HCT116 (cell line): Measurements from ENCODE around the gene GRAMD2A. TPM values are rescaled to one million over a fixed set of nuclear protein-coding genes. Genes with fewer than 3 reads are reported as not detected.

Experiments used
- ATAC-seq: fragments of 200-7000 bp; cut with Tn5 transposase; 2 replicates; pipeline ENCODE4 v1.9.1; 2020; ENCODE audit warnings: mild to moderate bottlenecking, moderate library complexity
- BruUV-seq: library from RNA; stranded (reverse); fragments of 400-500 nt; replicated peaks from 2 replicates; lab custom pipeline; 2021; lab: Mats Ljungman, UMichigan
- CTCF ChIA-PET: fragments of 300-600 bp; sonication (Branson Sonifier 250); formaldehyde crosslinking; loops from one replicate; lab custom pipeline; 2021; ENCODE audit warnings: antibody characterized with exemption; lab: Charles Lee
- POLR2A ChIA-PET: fragments of 300-600, 350-600 bp; sonication (Branson Sonifier 250); formaldehyde crosslinking; loops from one replicate; lab custom pipeline; 2021; ENCODE audit warnings: antibody characterized with exemption; lab: Charles Lee
- RAD21 ChIA-PET, 2 experiments: fragments of 300-600 bp; sonication (Branson Sonifier 250); formaldehyde crosslinking; loops; one replicate each; lab custom pipeline; 2023; ENCODE audit warnings: low total read pairs in 2 of 2; ENCODE audit not compliant: uncharacterized antibody in 2 of 2, unreplicated experiment in 2 of 2, low non-redundant PET in 1 of 2; lab: Charles Lee
- DNase-seq: peaks from one replicate; pipeline ENCODE4 v3.0.0-alpha.2; 2010; ENCODE audit warnings: low read depth, low spot score
- H2AFZ ChIP-seq: fragments of 200-600 bp; shearing (Covaris generic), sonication (generic); 2 replicates; pipeline ENCODE4 v1.6.1; 2017; ENCODE audit warnings: low read depth, mixed run types, mixed read lengths, antibody characterized with exemption, low read length; ENCODE audit not compliant: poor library complexity, severe bottlenecking
- H3K27ac ChIP-seq: 2 replicates; pipeline ENCODE4 v1.5.1; 2012; ENCODE audit warnings: low read depth, low read length
- H3K27me3 ChIP-seq: fragments of 200-600 bp; sonication (generic); 2 replicates; pipeline ENCODE4 v1.6.1; 2016; ENCODE audit warnings: mixed run types, low read length, mixed read lengths; ENCODE audit not compliant: insufficient read depth
- H3K36me3 ChIP-seq, 2 experiments: fragments of 200-500 bp in 1 of 2; fragments of 200-600 bp in 1 of 2; sonication (Bioruptor generic) in 1 of 2; sonication (generic) in 1 of 2; 2 replicates each; pipeline versions ENCODE4 v1.5.1 to v1.6.1; 2014 to 2016; ENCODE audit warnings: low read length in 2 of 2, inconsistent platforms in 1 of 2, mixed read lengths in 1 of 2, mixed run types in 1 of 2; ENCODE audit not compliant: insufficient read depth in 2 of 2, control insufficient read depth in 1 of 2
- H3K4me1 ChIP-seq, 2 experiments: fragments of 200-600 bp in 1 of 2; sonication (generic) in 1 of 2; 2 replicates each; pipeline versions ENCODE4 v1.5.1 to v1.6.1; 2012 to 2017; ENCODE audit warnings: low read length in 2 of 2, inconsistent platforms in 1 of 2, mild to moderate bottlenecking in 1 of 2, mixed read lengths in 1 of 2, mixed run types in 1 of 2, moderate library complexity in 1 of 2; ENCODE audit not compliant: insufficient read depth in 2 of 2, control insufficient read depth in 1 of 2
- H3K4me2 ChIP-seq: fragments of 200-600 bp; sonication (generic); 2 replicates; pipeline ENCODE4 v1.6.1; 2017; ENCODE audit warnings: mixed run types, low read length, mixed read lengths
- H3K4me3 ChIP-seq, 2 experiments: fragments of 200-600 bp in 1 of 2; sonication (generic) in 1 of 2; replicated peaks in 1 of 2; 2 replicates each; pipeline ENCODE4 v1.5.1; 2011 to 2016; ENCODE audit warnings: low read length in 2 of 2, control low read depth in 1 of 2, low read depth in 1 of 2, mild to moderate bottlenecking in 1 of 2, mixed read lengths in 1 of 2, mixed run types in 1 of 2
- H3K79me2 ChIP-seq: fragments of 200-600 bp; sonication (generic); 2 replicates; pipeline ENCODE4 v1.6.1; 2017; ENCODE audit warnings: mild to moderate bottlenecking, mixed run types, low read length, moderate library complexity, mixed read lengths; ENCODE audit not compliant: insufficient read depth
- H3K9ac ChIP-seq: fragments of 200-600 bp; sonication (generic); 2 replicates; pipeline ENCODE4 v1.6.1; 2016; ENCODE audit warnings: low read length, mixed read lengths
- H3K9me2 ChIP-seq: fragments of 200-600 bp; sonication (generic), shearing (Covaris generic); 2 replicates; pipeline ENCODE4 v1.6.1; 2017; ENCODE audit warnings: mixed run types, mild to moderate bottlenecking, moderate library complexity; ENCODE audit not compliant: insufficient read depth
- H3K9me3 ChIP-seq, 2 experiments: fragments of 200-500 bp in 1 of 2; fragments of 200-600 bp in 1 of 2; sonication (Bioruptor generic) in 1 of 2; sonication (generic) in 1 of 2; 2 replicates each; pipeline ENCODE4 v1.6.1; 2014 to 2017; ENCODE audit warnings: low read length in 2 of 2, mixed read lengths in 2 of 2, inconsistent platforms in 1 of 2, low read depth in 1 of 2, mild to moderate bottlenecking in 1 of 2, mixed run types in 1 of 2, moderate library complexity in 1 of 2; ENCODE audit not compliant: control insufficient read depth in 1 of 2, insufficient read depth in 1 of 2
- H4K20me1 ChIP-seq: fragments of 200-600 bp; sonication (generic), shearing (Covaris generic); 2 replicates; pipeline ENCODE4 v1.6.1; 2017; ENCODE audit warnings: mixed run types, mild to moderate bottlenecking, moderate library complexity; ENCODE audit not compliant: insufficient read depth
- EGR1 ChIP-seq: IDR thresholded peaks from 2 replicates; pipeline ENCODE4 v1.6.1; 2012; ENCODE audit warnings: low read depth
- EZH2phosphoT487 ChIP-seq: fragments of 200-600 bp; IDR thresholded peaks from 2 replicates; pipeline ENCODE4 v1.6.1; 2018; ENCODE audit warnings: antibody characterized with exemption, borderline replicate concordance
- TCF7L2 ChIP-seq: IDR thresholded peaks from 2 replicates; pipeline ENCODE4 v1.7.0; 2011; ENCODE audit warnings: borderline replicate concordance, inconsistent platforms; ENCODE audit not compliant: insufficient read depth, insufficient read length; ENCODE audit errors: extremely low read depth
- intact Hi-C: fragments of 100-400 bp; cut with micrococcal nuclease; formaldehyde crosslinking; loops from 2 replicates; pipeline ENCODE4 v1.10.0; 2022
- total RNA-seq: library from RNA; stranded (reverse); gene quantifications from one replicate; pipeline ENCODE4 v1.2.1, GENCODE V29; 2021; ENCODE audit not compliant: unreplicated experiment
- TF ChIP-seq, protein P1 (sequence below): IDR thresholded peaks from 2 replicates; pipeline ENCODE4 v1.6.1; 2012; ENCODE audit warnings: low read depth
- TF ChIP-seq, protein P2 (sequence below): IDR thresholded peaks from 2 replicates; pipeline ENCODE4 v1.6.1; 2011; ENCODE audit warnings: mild to moderate bottlenecking, low read length, moderate library complexity; ENCODE audit not compliant: insufficient replicate concordance; ENCODE audit errors: extremely low read depth
- TF ChIP-seq, protein P3 (sequence below), 3 experiments: fragments of 200-600 bp in 1 of 3; sonication (generic) in 1 of 3; IDR thresholded peaks in 2 of 3; conservative IDR thresholded peaks in 1 of 3; 2 replicates each; pipeline ENCODE4 v1.5.1; 2012 to 2017; ENCODE audit warnings: low read depth in 2 of 3, low read length in 2 of 3, antibody characterized with exemption in 1 of 3, borderline replicate concordance in 1 of 3, control low read depth in 1 of 3, mild to moderate bottlenecking in 1 of 3, mixed read lengths in 1 of 3, mixed run types in 1 of 3, moderate library complexity in 1 of 3; ENCODE audit not compliant: insufficient read depth in 1 of 3

GRAMD2A gene
- total RNA-seq, 1 experiment from 2014 or later, result 8.0 TPM

DNA sequence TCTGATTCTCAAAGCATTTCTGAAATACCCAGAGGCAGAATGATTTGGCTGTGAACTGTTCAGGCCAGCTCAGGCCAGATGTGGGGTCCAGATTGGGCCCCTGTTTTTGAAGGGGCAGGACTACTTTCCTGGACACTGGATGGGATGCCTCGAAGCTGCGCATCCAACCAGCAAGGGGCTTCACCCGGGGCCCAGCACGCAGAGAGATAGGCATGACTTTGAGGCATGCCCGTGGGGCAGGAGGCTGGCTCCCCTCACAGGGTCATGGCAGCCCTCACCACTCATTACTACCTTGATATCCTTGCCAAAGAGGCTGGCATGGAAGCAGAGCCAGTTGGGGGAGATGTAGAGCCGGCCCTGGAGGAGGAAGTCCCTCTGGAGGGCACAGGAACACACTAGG, 30.1 kb downstream of the GRAMD2A start (continued):
- TF ChIP-seq, protein P1, sequence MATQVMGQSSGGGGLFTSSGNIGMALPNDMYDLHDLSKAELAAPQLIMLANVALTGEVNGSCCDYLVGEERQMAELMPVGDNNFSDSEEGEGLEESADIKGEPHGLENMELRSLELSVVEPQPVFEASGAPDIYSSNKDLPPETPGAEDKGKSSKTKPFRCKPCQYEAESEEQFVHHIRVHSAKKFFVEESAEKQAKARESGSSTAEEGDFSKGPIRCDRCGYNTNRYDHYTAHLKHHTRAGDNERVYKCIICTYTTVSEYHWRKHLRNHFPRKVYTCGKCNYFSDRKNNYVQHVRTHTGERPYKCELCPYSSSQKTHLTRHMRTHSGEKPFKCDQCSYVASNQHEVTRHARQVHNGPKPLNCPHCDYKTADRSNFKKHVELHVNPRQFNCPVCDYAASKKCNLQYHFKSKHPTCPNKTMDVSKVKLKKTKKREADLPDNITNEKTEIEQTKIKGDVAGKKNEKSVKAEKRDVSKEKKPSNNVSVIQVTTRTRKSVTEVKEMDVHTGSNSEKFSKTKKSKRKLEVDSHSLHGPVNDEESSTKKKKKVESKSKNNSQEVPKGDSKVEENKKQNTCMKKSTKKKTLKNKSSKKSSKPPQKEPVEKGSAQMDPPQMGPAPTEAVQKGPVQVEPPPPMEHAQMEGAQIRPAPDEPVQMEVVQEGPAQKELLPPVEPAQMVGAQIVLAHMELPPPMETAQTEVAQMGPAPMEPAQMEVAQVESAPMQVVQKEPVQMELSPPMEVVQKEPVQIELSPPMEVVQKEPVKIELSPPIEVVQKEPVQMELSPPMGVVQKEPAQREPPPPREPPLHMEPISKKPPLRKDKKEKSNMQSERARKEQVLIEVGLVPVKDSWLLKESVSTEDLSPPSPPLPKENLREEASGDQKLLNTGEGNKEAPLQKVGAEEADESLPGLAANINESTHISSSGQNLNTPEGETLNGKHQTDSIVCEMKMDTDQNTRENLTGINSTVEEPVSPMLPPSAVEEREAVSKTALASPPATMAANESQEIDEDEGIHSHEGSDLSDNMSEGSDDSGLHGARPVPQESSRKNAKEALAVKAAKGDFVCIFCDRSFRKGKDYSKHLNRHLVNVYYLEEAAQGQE, result no peak
- TF ChIP-seq, protein P2, sequence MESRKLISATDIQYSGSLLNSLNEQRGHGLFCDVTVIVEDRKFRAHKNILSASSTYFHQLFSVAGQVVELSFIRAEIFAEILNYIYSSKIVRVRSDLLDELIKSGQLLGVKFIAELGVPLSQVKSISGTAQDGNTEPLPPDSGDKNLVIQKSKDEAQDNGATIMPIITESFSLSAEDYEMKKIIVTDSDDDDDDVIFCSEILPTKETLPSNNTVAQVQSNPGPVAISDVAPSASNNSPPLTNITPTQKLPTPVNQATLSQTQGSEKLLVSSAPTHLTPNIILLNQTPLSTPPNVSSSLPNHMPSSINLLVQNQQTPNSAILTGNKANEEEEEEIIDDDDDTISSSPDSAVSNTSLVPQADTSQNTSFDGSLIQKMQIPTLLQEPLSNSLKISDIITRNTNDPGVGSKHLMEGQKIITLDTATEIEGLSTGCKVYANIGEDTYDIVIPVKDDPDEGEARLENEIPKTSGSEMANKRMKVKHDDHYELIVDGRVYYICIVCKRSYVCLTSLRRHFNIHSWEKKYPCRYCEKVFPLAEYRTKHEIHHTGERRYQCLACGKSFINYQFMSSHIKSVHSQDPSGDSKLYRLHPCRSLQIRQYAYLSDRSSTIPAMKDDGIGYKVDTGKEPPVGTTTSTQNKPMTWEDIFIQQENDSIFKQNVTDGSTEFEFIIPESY, result no peak
- TF ChIP-seq EZH2phosphoT487, result no peak

DNA sequence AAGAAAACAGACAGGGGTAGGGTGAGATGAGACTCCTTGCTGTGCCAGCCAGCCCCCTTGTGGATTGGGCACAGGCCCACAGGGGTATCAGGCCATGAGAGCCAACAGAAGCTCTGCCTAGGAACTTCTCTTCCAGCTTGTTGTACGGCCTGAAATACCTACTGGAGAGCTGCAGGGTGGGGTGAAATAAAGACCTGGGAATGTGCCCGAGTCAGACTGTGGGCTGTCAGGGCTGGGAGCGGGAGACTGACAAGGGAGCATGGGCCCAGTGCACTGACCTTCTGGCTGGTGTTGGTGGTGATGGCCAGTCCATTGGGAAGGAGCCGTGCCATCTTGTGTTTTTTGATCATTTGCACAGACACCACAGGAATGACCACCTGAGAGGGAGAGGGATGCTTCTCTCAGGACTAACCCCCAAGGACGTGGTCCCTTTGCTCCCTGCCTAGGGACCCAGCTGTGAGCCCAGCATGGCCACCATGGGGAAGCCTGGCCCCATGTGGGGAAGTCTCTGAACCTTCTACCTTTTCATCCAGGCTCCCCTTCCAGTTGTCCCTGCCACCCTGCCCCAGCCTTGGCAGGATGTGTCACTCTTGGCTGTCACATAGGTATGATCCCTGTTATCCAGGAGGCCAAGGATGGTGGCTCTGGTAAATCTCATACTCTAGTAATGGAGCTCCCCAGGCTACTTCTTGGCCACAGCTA, 30.7 kb downstream of the GRAMD2A start:
- Histone ChIP-seq H3K4me1 (no peaks in the 10 kb centered on the region), H4K20me1 (no peaks in the 10 kb centered on the region), H2AFZ (no peak overlapping the region), H3K4me2 (no peak overlapping the region), H3K9me3 (no peaks in the 10 kb centered on the region), H3K79me2 (no peaks in the 10 kb centered on the region), H3K9me2 (no peaks in the 10 kb centered on the region), H3K36me3 (no peaks in the 10 kb centered on the region), H3K27me3 (no peaks in the 10 kb centered on the region), H3K27ac (no peak overlapping the region), H3K4me3 (no peak overlapping the region), H3K9ac (no peak overlapping the region)
- ATAC-seq (no peak), DNase-seq (no peak)
- BruUV-seq, result no TSS peak
- ChIA-PET RAD21 (no interaction called here), POLR2A (no interaction called here), CTCF (interaction anchor here (1.6 kb wide), 1 partner anchor 11 kb away, joined by 6 read pairs; no protein-coding TSS in a partner anchor)
- intact Hi-C loops, result no loop called here
- TF ChIP-seq, protein P3, sequence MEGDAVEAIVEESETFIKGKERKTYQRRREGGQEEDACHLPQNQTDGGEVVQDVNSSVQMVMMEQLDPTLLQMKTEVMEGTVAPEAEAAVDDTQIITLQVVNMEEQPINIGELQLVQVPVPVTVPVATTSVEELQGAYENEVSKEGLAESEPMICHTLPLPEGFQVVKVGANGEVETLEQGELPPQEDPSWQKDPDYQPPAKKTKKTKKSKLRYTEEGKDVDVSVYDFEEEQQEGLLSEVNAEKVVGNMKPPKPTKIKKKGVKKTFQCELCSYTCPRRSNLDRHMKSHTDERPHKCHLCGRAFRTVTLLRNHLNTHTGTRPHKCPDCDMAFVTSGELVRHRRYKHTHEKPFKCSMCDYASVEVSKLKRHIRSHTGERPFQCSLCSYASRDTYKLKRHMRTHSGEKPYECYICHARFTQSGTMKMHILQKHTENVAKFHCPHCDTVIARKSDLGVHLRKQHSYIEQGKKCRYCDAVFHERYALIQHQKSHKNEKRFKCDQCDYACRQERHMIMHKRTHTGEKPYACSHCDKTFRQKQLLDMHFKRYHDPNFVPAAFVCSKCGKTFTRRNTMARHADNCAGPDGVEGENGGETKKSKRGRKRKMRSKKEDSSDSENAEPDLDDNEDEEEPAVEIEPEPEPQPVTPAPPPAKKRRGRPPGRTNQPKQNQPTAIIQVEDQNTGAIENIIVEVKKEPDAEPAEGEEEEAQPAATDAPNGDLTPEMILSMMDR (IDR thresholded peaks at IDR 0.05 in 2 of 3, conservative IDR thresholded peaks at IDR 0.05 in 1 of 3; ENCODE audit: borderline replicate concordance in 1 of 3, insufficient read depth in 1 of 3, low read depth in 2 of 3, low read length in 2 of 3), result no peak
- TF ChIP-seq, protein P2, result no peak
- TF ChIP-seq TCF7L2 (no peak), EGR1 (no peak)
- TF ChIP-seq, protein P1, result no peak
